Erythroblast (primary cell): ENCODE data around the gene VAV3.

Experiments
- GATA1 ChIP-seq: IDR thresholded peaks from 2 replicates; pipeline ENCODE4 v1.6.1; 2011; ENCODE audit warnings: low read depth, mild to moderate bottlenecking, control low read depth, low read length, moderate library complexity
- POLR2A ChIP-seq: IDR thresholded peaks from 2 replicates; pipeline ENCODE4 v1.6.1; 2011; ENCODE audit warnings: mild to moderate bottlenecking, low read length

DNA sequence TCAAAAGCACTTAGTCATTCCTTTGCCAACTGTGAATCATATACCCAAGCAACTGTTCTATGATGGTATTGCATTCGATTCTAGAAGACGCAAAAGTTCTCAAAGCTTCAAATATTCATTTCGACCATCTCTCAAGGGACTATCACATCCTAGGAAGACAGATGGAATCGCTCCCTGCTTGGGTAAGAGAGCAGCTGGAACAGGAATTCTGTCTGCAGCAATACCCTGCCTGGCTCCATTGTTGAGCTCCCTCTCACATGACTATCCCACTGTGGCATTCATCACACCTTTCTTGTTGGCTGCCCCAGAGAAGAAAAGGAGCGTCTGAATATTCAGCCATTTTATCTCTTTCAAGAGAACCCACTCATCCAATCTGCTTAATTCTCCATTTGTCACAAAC lies 426.5 kb downstream of the VAV3 start:
- TF ChIP-seq POLR2A = no peak
- no peak for TF ChIP-seq GATA1
